GM21576 (cell line): Measurements from ENCODE around the gene HIRA.
"Not testable (repeated sequence)": the region's sequence is repeated elsewhere in the genome, so short reads cannot be mapped to it uniquely, and the experiment has no call there.

Experiments used
- ATAC-seq: cut with Tn5 transposase; IDR thresholded peaks from one replicate; pipeline ENCODE4 v1.9.1; 2021; ENCODE audit warnings: mild to moderate bottlenecking, moderate library complexity; ENCODE audit not compliant: unreplicated experiment

Gene HIRA

DNA sequence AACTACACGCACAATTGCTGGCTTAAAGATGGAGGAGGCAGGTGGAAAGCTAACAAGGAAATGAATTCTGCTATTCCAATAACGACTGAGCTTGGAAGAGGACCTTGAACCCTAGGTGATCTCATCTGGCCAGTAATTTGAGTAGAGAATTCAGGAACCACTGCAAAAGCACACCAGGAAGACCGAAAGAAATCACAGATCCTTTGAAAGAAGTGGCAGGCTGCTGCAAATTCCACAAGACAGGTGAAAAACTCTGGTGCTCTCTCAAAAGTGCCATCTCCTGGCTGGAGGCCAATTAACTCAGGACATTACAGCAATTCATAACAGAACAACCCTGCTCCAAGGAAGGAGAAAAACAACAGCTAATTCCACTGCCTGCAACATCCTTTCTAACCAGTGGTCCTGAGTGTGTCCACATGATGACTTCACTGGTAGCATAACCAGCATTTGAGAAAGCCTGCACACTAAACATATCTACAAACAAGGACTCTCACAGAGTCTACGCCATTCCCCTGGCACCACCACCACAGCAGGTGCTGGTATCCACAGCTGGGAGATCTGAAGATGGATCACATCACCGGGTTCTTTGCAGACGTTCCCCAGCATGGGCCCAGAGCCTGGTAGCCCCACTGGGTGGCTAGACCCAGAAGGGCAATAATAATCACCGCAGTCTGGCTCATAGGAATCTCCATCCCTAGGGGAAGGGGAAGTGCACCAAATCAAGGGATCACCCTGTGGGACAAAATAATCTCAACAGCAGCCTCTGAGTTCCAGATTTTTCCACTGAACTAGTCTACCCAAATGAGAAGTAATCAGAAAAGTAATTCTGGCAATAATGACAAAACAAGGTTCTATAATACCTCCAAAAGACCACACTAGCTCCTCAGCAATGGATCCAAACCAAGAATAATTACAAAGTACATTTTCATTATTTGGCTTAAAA, 95.1 kb downstream of the HIRA start:
- ATAC-seq, result no peak

DNA sequence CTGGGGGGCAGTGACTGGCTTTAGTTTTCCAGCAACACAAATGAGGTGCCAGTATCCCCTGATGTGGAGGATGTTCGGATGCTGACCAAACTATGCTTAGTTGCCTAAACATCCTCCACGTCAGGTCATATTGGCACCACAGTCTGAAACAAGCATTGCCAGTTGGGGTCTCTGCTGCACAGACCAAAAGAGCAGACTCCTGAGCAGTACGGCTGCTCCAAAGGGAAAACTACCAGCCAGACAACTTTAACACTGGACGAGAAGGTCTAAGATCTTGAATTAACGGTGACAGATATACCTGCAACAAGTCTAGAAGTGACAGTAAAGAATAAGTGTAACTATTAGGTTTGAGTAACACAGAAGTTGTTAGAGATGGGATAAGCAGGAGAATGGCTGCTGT, 99.6 kb downstream of the HIRA start:
- no peak for ATAC-seq

DNA sequence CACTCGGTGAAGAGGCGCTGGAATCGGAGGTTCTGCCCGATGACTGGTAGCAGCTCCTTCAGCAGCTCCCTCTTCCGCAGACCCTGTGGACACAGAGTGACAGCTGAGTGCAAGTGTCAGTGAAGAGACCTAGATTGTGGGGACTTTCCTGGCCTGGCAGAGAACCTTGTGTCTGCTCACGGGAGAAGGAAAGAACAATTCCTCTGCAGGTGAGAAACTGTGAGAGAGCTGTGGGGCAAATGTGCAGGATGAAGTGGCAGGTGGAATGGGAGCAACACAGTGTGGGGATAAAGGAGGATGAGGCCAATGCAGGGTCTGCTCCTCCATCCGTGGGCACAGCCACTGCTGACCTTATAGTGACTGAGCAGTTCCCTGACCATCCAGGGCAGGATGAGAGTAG, 100.1 kb downstream of the HIRA start:
- no peak for ATAC-seq

DNA sequence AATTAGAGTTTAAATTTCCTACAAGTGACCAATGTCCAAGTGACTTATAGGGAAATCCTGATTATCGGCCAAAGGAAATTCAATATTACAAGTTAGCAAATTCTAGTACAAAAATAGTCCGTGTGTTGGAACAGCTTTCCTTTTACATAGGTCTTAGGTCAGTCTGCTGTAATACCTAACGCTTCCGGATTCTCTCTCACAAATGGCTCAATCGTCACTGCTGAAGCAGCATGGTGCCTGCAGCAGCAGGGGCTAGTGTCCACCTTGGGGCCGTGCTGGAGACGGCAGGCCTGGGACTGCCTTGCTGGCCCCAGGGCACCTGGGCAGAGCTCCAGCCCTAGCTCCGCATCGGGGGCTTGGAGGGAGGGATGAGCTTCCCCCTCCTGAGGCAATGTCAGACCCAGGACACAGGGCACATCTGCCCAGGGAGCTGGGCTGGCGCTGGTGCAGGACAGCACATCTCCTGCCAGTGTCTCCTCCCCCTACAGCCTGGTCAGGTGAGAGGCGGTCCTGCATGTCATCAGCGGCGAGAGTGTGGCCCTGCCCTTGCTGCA, 100.6 kb downstream of the HIRA start:
- no peak for ATAC-seq

DNA sequence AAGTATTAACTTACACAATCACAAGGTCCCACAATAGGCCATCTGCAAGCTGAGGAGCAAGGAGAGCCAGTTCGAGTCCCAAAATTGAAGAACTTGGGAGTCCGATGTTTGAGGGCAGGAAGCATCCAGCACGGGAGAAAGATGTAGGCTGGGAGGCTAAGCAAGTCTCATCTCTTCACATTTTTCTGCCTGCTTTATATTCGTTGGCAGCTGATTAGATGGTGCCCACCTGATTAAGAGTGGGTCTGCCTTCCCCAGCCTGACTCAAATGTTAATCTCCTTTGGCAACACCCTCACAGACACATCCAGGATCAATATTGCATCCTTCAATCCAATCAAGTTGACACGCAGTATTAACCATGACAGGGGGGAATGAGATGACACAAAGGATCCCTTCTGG, 101.3 kb downstream of the HIRA start:
- not testable (repeated sequence) for ATAC-seq

DNA sequence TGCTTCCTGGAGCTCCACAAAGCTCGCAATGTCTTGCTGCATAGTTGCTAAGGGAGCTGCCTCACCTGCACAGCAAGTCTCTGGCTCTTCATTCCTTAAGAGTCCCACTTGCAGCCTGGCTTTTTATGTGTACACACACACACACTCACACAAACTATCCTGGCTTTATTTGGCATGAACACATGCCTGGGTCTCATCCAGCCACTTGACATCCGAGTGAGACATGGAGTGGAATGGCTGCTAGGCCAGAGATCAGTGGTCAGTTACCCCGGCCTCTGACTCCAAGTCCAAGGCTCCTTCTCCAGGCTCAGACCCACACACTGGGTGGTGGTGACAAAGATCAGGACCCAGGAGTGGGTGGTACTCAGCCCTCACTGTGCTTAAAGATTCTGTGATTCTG, 102.1 kb downstream of the HIRA start:
- ATAC-seq, result no peak

DNA sequence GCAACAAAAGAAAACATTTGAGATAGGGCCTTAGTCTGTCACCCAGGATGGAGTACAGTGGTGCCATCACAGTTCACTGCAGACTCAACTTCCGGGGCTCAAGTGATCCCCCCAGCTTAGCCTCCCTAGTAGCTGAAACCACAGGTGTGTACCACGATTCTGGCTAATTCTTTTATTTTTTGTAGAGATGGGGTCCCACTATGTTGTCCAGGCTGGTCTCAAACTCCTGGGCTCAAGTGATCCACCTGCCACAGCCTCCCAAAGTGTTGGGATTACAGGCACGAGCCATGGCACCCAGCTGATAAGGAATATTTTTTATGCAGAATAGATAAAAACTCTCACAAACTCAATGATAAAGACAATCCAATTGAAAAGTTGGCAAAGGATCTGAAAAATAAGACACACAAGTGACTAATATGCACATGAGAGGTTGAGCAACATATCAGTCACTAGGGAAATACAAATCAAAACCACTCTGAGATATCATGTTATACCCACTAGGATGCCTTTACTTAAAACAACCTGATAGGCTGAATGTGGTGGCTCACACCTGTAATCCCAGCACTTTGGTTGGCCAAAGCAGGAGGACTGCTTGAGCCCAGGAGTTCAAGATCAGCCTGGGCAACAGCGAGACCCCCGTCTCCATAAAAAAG, 106.1 kb downstream of the HIRA start:
- ATAC-seq, result no peak

DNA sequence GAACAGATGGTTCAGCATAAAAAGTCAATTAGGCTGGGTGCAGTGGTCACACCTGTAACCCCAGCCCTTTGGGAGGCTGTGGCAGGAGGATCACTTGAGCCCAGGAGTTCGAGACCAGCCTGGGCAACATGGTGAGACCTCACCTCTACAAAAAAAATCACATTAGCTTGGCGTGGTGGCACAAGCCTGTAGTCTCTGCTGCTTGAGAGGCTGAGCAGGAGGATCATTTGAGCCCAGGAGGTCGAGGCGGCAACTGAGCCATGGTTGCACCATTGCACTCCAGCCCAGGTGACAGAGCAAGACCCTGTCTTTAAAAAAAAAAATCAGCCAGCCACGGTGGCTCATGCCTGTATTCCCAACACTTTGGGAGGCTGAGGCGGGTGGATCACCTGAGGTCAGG, 108.1 kb downstream of the HIRA start:
- not testable (repeated sequence) for ATAC-seq

DNA sequence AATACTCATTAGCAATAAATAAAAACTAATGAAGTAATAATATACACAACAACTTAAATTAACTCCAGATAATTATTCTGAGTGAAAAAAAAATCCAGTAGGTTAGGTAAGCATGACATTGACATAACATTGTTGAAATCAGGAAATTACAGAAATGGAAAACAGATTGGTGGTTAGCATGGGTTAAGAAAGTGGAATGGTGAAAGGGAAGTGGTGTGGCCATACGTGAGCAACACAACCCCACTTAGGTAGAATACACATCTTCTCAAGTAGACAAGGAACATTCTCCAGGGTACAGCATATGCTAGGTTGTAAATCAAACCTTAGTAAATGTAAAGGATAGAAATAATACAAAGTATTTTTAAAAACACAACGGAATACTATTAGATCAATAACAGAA, 109.8 kb downstream of the HIRA start:
- ATAC-seq, result no peak

DNA sequence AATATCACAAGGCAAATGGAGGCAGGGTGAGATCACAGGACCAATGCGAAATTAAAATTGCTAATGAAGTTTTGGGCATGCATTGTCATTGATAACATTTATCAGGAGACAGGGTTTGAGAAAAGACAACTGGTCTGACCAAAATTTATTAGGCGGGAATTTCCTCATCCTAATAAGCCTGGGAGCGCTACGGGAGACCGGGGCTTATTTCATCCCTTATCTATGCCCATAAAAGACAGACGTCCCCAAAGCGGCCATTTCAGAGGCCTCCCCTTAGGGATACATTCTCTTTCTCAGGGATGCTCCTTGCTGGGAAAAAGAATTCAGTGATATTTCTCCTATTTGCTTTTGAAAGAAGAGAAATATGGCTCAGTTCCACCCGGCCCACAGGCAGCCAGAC, 111.4 kb downstream of the HIRA start:
- ATAC-seq, result not testable (repeated sequence)

DNA sequence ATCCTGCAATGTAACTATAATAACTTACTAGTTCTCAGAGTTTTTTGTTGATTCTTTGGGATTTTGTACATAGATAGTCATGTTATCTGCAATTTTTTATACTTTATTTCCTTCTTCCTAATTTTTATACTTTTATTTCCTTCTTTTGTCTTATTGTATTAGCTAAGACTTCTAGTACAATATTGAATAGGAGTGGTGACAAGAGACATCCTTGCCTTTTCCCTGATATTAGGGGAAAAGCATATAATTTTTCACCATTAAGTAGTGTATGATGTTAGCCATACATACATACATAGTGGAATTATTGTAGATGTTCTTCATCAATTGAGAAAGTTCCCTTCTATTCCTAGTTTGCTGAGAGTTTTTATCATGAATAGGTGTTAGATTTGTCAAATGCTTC, 112.3 kb downstream of the HIRA start:
- no peak for ATAC-seq

DNA sequence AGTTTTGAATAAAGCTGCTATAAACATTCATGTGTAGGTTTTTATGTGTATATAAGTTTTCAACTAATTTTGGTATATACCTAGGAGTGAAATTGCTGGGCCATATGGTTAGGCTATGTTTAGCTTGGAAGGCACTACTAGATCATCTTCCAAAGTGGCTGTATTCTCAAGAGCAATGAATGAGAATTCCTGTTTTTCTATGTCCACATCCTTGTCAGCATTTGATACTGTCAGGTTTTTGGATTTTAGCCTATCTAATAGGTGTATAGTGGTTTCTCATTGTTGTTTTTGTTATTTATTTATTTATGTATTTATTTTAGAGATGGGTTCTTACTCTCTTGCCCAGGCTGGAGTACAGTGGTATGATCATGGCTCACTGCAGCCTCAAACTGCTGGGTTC, 113.7 kb downstream of the HIRA start:
- no peak for ATAC-seq

DNA sequence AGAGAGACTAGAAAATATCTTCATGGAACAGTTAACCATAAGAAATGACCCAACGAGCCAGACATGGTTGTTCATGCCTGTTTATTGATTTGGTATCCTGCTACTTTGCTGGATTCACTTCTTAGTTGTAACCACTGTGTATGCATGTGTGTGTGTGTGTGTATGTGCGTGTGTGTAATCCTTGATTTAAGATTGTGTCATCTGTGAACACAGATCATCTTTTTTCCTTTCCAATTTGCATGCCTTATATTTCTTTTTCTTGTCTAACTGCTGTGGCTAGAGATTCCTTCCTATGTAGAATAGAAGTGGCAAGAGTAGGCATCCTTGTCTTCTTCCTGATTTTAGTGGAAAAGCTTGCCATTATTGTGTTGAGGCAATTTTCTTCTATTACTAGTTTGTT, 123.7 kb downstream of the HIRA start:
- ATAC-seq, result no peak

DNA sequence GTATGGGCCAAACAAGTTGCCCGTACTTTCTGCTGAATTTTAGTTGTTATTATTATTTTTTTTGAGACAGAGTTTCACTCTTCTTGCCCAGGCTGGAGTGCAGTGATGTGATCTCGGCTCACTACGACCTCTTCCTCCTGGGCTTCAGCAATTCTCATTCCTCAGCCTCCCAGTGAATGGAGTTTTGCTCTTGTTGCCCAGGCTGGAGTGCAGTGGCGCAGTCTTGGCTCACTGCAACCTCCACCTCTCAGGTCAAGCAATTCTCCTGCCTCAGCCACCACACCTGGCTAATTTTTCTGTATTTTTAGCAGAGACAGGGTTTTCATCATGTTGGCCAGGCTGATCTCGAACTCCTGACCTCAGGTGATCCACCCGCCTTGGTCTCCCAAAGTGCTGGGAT, 125.0 kb downstream of the HIRA start:
- ATAC-seq, result not testable (repeated sequence)

DNA sequence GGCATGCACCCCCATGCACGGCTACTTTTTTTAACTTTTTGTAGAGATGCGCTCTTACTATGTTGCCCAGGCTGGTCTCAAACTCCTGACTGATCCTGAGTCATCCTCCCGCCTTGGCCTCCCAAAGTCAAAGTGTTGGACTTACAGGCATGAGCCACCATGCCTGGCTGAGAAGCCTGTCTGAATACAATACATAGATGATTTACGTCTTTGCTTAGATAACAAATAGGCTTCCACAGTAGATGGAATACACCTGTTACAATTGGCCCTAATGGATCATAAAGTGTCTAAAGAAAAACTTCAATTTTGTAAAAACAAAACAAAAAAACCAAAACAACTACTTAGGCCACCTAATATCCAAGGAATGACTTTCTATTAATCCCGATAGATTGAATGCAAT, 127.0 kb downstream of the HIRA start:
- ATAC-seq, result no peak

DNA sequence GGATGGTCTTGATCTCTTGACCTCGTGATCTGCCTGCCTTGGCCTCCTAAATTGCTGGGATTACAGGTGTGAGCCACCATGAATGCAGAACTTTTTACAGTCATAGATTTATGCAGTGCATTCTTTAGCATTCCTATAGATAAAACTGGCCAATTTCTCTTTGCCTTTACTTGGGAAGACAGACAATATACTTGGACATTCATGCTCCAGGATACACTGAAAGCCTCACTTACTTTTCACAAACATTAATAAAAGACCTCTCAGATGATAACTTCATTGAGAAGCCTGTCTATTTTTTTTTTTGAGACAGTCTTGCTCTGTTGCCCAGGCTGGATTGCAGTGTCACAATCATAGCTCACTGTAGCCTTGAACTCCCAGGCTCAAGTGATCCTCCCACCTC, 127.7 kb downstream of the HIRA start:
- no peak for ATAC-seq

DNA sequence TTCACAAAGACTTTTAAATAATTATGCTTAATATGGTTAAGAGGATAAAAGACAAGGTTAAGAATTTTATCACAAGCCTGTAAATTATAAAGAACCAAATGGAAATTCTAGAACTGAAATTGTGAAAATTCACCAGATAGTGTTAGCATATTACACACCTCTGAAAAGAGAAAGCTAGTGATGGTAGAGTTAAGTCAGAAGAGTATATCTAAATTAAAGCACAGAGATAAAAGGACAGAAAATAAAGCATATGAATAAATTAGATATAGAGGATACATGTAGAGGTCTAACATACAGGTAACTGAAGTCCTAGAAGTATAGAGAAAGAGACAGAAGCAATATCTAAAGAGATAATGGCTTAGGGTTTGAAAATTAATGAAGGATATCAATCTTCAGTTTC, 135.8 kb downstream of the HIRA start:
- no peak for ATAC-seq

DNA sequence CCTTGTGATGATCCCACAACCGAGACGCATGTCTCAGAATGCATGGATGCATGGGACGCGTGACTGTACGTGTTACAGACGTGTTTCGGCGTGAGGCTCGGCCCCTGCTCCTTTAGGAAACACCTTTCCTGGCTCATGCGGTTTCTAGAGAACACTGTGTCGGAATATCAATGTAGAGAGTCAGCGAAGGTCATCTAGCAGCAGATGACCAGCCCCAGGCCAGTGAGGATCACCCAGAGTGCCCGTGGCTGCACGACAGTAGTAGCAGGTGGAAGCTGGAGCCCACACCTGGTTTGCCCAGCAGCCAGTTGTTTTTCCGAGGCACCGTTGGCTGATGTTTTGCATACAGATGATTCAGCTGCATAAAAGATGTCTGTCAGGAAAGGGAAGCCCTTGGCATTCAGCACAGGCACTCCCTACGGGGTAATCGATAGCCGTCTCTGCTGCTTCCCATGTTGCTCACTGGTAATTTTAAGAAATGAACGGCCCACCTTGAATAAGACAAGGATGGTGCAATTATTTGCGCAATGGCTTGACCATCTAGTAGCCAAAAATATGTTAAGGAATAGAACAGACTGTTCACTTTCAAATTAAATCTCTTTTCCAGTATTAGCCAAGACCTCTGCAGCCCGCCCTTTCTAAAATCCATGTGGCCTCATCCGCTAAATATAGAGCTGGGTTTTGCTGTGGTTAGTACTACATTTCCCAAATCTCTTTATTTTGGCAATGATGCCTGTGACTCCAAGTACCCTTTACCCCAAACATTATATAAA, 138.9 kb downstream of the HIRA start:
- ATAC-seq, result no peak

DNA sequence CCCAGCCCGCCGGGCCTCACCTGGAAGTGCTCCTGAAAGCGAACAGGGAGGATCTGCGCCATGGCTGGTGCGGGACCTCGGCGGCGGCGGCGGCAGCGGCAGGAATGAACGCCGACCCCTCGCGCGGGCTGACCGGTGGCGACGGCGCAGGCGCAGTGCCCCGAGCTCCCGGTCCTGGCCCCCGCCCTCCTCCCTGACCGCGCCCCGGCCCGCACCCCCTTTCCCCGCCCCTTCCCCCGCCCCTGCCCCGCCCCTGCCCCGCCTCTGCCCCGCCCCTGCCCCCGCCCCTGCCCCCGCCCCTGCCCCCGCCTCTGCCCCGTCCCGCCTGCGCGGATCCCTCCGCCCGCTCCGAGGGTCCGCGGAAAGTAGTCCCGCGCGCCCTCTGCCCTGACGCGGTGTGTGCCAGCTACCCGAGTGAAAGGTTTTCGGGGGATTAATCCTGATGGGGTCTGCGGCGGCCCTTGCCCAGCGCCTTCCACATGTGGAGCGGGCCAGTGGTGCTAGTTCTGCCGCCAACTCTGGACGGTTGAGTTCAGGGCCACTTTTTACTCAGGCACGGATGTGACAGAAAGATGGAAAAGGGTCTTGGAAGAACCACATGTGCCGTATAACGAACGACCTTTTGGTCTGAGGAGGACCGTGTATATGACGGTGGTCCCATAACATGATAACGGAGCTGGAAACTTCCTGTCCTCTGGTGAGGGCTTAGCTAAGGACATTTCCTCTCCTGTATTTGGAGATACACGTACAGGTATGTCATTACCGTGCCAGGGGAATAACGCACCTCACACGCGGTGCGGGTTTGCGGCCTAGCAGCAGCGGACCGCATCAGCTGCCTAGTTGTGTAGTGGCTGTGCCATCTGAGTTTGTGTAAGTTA, 139.7 kb downstream of the HIRA start, which contains the start of gene CLTCL1:
TSS of gene CLTCL1 (minus strand) at position 140 of the 878 bp plus-strand sequence. CDS start at position 62, 78 bp downstream.
- peak; percentile 51 for ATAC-seq

DNA sequence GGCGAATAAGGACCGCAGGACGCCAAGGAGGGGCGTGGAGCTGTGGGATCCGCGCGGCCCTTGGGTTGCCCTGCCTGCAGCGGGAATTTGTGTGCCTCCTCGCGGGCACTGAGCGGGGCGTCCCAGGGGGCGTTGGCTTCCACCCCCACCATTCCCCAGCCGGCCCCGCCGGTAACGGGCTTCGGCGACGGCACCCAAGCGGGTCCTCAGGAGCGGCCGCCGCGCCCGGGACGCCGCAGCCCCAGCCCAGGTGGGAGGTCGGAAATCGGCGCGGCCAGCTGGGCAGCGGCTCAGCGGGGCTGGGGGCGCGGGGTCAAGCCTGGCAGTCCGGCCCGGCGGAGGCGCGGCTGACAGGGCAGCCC, 140.3 kb downstream of the HIRA start:
- ATAC-seq, result peak; percentile 25
